AG09319 (cell line): ENCODE measurements around the gene PIGO.

Experiments
- DNase-seq: peaks from one replicate; pipeline ENCODE4 v3.0.0-alpha.2; 2010; ENCODE audit warnings: low read depth; ENCODE audit errors: extremely low read depth
- TF ChIP-seq, protein P1 (sequence below): IDR thresholded peaks from 2 replicates; pipeline ENCODE4 v1.5.1; 2011; ENCODE audit warnings: low read depth, mild to moderate bottlenecking, inconsistent platforms, low read length, moderate library complexity

PIGO gene

DNA sequence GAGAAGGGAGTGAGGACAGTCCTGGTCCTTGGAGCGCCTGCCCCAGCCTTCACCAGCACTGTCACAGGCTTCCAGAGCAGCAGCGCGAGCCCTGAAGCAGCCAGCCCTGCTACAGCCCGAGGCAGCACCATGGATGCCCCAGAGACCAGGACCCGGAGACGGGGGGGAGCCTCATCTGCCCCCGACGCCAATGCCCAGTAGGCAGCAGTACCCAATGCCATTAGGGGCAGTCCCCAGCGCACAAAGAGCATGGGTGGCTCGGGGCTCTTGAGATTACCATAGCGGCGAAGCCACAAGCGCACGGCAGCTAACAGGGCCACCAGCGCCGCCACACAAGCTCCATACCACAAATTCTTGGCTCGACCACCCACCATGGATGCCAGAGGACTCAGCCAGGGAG is 4.9 kb downstream of the PIGO start:
- TF ChIP-seq, protein P1, sequence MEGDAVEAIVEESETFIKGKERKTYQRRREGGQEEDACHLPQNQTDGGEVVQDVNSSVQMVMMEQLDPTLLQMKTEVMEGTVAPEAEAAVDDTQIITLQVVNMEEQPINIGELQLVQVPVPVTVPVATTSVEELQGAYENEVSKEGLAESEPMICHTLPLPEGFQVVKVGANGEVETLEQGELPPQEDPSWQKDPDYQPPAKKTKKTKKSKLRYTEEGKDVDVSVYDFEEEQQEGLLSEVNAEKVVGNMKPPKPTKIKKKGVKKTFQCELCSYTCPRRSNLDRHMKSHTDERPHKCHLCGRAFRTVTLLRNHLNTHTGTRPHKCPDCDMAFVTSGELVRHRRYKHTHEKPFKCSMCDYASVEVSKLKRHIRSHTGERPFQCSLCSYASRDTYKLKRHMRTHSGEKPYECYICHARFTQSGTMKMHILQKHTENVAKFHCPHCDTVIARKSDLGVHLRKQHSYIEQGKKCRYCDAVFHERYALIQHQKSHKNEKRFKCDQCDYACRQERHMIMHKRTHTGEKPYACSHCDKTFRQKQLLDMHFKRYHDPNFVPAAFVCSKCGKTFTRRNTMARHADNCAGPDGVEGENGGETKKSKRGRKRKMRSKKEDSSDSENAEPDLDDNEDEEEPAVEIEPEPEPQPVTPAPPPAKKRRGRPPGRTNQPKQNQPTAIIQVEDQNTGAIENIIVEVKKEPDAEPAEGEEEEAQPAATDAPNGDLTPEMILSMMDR: no peak
- no peak for DNase-seq

DNA sequence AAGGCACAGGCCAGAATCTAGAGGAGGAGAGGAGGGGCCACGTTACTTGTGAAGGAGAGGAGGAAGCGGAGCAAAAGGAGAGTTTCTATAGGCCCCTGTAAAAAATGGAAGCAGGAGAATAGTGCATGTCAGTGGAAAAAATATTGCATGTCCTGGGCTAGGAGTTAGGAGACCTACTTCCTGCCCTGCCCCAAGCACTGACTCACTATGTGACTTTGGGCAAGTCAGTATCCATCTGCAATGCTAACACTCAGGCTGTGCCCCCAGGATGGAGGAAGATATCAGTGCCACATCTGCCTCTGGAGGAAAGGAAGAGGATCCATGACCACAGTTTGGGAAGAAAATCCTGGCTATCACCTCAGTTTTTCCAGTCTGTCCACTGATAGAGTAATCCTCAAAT is 7.0 kb downstream of the PIGO start:
- TF ChIP-seq, protein P1: no peak
- DNase-seq: no peak

DNA sequence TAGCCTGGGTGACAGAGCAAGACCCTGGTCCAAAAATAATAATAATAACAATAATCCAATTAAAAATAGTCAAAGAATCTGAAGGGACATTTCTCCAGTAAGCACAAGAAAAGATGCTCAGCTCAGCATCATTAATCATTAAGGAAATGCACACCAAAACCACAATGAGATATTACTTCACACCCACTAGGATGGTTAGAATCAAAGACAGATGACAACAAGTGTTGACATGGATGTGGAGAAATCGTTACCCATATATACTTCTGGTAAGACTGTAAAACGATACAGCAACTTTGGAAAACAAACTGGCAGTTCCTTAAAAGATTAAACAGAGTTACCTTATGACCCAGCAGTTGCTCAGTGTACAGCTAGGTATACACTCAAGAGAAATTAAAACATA is 11.3 kb downstream of the PIGO start:
- TF ChIP-seq, protein P1: no peak
- DNase-seq: no peak

DNA sequence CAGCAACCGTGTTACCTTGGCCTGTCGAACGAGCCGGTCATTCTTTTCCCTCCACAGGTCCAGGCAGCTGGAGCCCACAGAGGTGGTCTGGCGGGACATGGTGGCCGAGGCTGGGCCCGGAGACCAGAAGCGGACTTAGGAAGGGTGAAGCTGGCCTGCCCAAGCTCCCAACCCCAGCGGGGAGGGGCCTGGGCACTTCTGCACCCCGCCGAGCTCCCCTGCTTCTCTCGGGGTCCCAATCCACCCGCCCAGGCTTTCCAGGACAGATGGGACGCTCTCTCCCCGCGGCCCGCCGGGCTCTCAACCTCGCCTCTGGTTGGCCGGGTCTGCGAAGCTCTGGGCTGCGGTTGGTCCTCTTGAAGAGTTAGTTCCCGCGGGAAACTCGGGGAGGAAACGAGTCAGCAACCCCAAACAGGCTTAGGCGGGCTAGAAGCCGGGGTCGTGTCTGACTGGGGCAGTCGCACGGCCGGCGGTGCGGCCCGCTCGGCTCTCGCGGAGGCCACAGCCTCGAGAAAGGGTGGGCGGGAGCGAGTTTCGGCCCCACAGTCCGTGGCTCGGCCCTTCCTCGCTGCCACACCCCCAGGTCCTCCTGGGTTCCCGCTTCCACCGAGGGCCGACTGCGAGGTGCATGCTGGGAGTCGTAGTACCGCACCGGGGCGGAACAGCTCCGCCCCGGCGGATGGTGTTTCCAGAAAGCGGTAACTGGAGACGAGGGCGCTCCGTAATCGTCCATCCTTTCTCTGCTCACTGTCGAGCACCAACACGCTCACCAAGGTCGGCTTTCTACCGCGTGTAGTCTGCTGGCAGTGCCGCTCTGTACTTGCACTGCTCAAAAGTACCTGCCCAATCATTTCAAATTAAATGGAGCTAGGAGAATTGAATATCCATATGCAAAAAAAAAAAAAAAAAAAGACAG is 16.7 kb downstream of the PIGO start, which contains the start of gene FANCG:
Gene FANCG (minus strand): TSS at position 517 of the 916 bp plus-strand sequence. CDS start 418 bp downstream, at position 99.
- DNase-seq: peak; percentile 75
- TF ChIP-seq, protein P1: no peak

DNA sequence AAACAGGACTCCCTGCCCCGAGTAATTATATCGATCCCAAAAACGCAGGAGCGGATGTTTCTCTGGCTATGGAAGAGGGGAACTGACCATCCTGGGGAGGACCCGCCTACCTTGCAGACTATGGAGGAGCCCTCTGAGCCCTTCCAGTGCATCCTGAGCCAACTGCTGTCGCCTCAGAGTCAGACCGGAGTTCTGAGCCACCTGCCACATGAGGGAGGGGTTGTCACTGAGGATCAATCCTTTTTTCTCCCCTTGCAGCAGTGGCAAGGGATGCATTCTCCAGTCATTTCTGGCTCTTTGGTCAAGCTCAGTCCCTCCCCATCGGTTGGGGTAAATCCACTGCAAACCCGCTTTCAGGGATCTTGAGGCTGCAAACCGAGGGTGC is 17.4 kb downstream of the PIGO start:
- TF ChIP-seq, protein P1: no peak
- no peak for DNase-seq

DNA sequence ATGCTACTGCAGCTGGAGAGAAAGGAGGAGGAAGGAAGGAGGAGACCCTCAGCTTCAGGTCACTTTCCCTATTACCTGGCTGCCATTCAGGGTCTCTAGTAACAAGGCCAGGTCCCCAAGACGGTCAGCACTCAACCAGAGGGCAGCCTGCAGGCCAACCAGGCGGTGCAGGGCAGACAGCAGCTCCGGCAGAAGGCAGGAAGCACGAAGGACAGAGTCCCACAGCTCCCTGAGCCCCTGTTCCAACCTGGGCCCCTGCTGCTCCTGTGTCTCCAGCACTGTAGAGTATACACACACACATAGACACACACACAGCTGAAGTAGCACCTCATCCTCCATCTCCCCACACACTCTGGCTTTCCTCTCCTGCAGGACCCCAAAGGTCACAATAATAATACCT is 18.3 kb downstream of the PIGO start:
- DNase-seq: no peak
- TF ChIP-seq, protein P1: no peak

DNA sequence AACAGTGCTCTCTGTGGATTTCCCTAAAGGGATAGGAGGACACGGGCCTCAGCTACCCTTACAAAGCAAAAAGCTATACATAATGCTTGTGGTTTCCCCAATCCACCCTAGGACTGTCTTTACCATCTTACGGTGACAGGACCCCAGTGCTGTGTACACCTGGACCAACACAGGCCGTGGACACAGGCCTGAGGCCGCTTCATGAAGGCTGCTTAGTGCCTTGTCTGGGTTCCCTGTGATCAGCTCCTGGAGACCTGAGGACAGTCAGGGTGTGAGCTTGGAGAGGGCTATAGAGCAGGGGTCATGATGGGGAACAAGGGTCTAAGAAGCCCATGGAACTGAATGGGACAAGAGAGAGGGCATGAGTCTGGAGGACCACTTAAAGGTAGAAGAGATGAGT is 19.5 kb downstream of the PIGO start:
- TF ChIP-seq, protein P1: no peak
- no peak for DNase-seq
